GM19240 (cell line): Measurements from ENCODE around the gene ADAP1.

Experiments used
- DNase-seq: peaks from one replicate; pipeline ENCODE4 v3.0.0; 2011; ENCODE audit warnings: low spot score; ENCODE audit not compliant: insufficient read length

Gene ADAP1

GRCh38 chr7:923108-924041 lies 31.1 kb downstream of the ADAP1 start:
- peak; percentile 99 for DNase-seq

- no peak for DNase-seq
Observed at GRCh38 chr7:922334-923107, 32.0 kb downstream of the ADAP1 start.

- DNase-seq = no peak
Observed at GRCh38 chr7:921581-922333, 32.7 kb downstream of the ADAP1 start.

DNA sequence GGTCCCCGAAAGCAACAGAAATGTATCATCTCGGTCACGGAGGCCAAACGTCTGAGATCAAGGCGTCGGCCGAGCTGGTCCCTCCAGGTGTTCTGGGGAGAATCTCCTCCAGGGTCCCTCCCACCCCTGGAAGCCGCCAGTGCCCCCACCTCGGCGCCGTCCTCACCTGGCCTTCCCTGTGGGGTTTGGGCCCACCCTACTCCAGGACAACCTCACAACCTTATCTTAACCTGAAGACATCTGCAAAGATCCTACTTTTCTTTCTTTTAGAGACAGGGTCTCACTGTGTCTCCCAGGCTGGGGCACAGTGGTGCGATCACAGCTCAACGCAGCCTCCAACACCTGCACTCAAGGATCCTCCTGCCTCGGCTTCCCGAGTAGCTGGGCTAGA lies 33.4 kb downstream of the ADAP1 start:
- no peak for DNase-seq

- DNase-seq = no peak
Observed at GRCh38 chr7:920351-921070, 34.0 kb downstream of the ADAP1 start.

DNA sequence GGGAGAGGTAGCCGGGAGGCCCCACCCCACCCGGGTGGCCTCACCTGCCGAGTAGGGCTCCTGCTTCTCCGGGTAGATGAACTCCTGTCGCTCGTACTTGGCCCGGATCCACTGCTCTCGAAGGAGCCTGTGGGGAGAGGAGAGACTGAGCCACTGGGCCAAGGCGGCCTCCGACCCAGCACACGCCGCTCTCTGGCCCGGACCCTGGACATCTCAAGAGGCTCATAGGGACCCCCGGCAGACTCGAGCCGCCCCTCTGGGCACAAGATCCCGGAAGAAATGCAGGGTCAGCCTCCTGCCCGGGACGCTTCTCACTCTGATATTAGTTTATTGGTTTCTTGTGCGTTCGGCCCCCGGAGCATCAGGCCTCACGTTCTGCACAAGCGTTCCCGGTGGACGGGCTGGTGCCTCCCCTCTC lies 34.5 kb downstream of the ADAP1 start:
- DNase-seq = no peak

DNA sequence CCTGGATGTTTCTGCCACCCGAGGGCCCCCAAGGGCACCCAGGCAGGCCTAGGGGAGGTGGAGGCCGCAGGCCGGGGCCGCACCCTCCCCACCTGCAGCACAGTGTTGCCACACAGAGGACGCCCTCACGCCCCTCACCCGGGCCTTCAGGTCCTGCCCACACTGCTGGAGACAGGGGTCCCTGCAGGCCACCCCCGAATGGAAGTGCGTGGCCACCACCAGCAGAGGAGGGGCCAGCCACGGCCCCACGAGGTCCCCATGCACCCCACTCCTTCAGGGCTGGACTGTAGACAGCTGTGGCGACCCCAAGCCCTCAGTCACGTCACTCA lies 35.4 kb downstream of the ADAP1 start:
- DNase-seq = no peak

- DNase-seq = no peak
Observed at GRCh38 chr7:918441-919113, 35.9 kb downstream of the ADAP1 start.

DNA sequence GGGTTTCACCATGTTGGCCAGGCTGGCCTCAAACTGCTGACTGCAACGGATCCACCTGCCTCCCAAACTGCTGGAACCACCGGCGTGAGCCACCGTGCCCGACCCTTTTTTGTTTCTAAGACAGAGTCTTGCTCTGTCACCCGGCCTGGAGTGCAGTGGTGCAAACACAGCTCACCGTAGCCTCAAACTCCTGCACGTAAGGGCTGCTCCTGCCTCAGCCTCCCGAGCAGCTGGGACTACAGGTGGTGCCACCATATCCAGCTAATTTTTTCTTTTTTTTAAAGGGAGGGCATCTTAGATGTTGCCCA lies 36.4 kb downstream of the ADAP1 start:
- no peak for DNase-seq

DNA sequence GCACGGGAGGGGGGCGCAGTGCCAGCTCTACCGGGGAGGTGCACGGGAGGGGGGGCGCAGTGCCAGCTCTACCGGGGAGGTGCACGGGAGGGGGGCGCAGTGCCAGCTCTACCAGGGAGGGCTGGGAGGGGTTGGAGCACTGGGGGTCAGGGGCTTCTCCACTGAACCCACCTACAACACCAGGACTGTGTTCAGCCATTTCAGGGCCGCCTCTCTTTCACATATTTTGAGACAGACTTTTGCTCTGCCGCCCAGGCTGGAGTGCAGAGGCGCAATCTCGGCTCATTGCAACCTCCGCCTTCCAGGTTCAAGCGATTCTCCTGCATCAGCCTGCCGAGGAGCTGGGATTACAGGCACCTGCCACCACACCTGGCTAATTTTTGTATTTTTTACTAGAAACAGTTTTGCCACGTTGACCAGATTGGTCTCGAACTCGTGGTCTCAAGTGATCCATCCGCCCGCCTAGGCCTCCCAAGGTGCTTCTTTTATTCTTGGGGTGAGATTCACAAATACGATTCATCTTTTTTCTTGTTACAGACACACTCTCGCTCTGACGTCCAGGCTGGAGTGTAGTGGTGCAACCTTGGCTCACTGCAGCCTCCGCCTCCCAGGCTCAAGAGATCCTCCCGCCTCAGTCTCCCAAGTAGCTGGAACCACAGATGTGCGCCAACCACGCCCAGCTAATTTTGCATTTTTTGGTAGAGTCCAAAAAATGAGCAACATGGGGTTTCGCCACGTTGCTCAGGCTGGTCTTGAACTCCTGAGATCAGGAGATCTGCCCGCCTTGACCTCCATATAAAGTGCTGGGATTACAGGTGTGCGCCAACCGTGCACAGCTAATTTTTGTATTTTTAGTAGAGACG lies 37.0 kb downstream of the ADAP1 start:
- no peak for DNase-seq

DNA sequence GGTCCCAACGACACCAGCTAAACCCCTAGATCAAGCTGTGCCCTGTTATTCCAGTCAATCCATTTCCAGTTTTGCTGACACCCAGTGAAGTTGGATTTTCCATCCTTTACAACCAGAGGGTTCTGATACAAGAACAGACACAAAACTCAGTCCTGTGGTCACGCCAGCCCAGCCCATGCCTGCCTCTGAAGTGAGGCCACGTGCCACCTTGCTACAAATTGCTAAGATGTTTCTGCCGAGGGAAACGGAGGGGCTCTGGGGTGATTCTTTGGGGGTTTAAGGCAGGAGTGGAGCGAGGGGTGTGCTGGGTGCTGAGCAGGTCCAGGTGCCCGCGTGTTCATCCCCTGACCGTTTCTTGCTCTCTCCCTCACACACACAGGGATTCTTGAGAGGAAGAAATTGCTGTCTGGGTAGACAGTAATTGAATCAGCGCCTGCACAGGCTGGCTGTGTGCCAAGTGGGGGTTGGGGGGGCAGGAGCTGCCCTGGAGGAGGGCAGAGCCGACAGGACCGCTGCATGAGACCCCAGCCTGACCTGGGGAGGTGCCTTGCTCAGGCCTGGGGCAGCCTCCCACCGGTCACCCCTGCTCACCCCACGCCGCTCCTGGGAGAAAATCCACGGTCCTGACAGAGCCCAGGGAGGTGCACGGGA lies 38.1 kb downstream of the ADAP1 start:
- no peak for DNase-seq

DNA sequence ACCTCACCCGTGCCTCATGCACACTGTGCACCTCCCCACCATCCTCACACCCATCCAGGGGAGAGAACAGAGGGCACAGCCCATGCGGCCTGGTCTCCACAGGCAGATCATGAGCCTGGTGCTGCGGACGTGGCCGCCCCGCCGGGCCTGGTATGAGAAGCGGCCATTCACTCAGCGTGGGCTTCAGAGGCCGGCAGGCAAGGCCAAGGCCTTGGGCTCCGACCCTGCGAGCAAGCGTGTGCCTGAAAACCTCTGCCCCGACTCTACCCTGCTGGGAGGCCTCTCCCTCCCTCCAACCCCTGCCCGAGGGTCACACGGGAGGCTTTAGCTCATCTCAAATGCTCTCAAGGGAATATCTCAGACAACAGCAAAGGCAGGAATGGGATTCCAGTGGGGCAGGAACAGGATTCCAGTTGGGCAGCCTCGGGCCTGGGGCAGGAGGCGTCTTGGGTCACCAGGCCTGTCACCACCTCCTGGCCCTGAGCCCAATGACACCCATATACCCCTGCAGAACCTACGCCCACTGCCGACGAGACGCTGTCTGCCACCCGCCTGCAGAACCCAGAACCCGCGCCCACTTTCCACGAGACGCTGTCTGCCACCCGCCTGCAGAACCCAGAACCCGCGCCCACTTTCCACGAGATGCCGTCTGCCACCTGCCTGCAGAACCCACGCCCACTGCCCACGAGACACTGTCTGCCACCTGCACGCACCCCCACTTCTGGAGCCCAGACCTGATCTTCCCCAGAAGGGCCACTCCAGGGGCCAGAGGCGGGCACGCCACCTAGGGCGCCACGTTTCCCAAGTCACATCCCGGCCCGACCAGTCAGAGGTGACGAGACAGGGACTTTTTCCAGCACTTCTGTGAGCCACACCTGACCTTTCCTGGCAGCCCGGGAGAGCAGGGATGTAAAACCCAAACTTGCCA lies 38.9 kb downstream of the ADAP1 start:
- DNase-seq = no peak

DNA sequence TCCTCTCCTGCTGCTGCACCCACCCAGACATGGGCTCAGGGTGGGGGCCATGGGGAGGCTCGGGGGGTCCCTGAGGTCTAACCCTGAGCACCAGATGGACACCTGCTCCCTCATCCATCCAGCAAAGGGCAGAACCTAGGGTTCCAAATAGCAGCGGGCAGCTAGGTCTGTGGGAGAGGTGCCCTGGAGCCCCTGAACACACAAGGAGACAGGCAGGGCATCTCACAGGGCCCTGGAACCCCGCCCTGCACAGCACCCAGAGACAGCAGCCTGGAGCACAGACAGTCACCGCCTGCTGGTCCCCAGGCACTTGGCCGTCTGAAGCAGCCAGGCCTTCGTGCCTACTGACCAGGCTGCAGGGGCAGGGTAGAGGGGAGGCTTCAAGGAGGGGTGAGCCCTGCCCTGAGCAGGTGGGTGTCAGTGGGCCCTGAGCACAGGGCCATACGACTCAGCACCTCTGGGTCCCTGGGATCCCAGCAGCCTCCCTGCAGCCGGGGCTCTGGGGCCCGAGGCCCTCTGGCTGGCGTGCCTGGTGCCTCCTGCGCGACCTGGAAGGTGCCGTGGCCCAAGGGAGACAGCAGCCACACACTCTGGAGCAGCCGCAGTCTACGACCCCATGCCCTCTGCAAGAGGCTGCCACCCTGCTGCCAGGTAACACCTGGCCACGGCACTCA lies 39.8 kb downstream of the ADAP1 start:
- DNase-seq = no peak

DNA sequence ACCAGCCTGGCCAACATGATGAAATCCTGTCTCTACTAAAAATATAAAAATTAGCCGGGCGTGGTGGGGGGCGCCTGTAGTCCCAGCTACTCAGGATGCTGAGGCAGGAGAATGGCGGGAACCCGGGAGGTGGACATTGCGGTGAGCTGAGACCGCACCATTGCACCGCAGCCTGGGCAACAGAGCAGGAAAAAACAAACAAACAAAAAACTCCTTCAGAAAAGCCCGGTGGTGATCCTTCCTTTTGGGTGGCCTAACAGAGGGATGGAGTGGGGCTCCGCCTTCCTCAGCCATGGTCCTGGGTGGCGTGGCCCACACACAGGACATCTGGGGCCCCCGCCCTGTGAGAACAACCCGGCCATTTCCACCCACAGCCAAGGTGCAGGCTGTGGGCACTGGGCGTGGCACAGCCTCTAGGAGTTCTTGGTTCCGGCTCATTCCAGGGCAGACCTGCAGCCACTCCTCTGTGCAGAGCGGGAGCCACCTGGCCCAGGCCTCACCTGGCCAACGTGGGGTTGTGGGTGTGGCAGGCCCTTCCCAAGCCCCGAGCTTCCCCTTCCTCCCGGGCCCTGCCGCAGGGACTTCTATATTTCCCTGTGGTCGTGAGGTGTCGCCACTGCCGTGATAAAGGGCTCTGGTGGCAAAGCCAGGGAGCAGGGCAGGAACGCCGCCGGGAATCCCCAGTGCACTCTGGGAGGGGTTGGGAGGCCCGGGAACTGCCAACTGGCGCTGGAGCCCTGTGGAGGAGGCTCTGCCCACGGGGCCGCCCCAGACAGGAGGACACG lies 40.6 kb downstream of the ADAP1 start:
- DNase-seq = no peak

GRCh38 chr7:911791-912480 lies 42.5 kb downstream of the ADAP1 start:
- no peak for DNase-seq

- no peak for DNase-seq
Observed at GRCh38 chr7:910931-911431, 43.5 kb downstream of the ADAP1 start.
